Measurements from ENCODE around the gene GPR155.

The GPR155 gene

GRCh38 chr2:174486563-174487107, at the start of gene GPR155:
GPR155 (minus strand) TSS chr2:174487029; CDS start chr2:174481956, 5,073 bp downstream.
- peak; percentile 34 for TF ChIP-seq POLR2A (IDR thresholded peaks at IDR 0.05; ENCODE audit: low read length)
- TF ChIP-seq GATA1 (IDR thresholded peaks at IDR 0.05; ENCODE audit: low read depth, low read length) = no peak
- DNase-seq = peak; percentile 75

- no peak for TF ChIP-seq POLR2A (IDR thresholded peaks at IDR 0.05; ENCODE audit: low read length)
- no peak for TF ChIP-seq GATA1 (IDR thresholded peaks at IDR 0.05; ENCODE audit: low read depth, low read length)
- DNase-seq = no peak
These were observed 49.2 kb upstream of the GPR155 start for GRCh38 chr2:174535757-174536703.

- TF ChIP-seq POLR2A (IDR thresholded peaks at IDR 0.05; ENCODE audit: low read length) (no peak), GATA1 (IDR thresholded peaks at IDR 0.05; ENCODE audit: low read depth, low read length) (no peak)
- DNase-seq = no peak
These were observed 48.3 kb upstream of the GPR155 start for GRCh38 chr2:174535083-174535482.

GRCh38 chr2:174529916-174530315, 43.1 kb upstream of the GPR155 start:
- TF ChIP-seq POLR2A (IDR thresholded peaks at IDR 0.05; ENCODE audit: low read length) (no peak), GATA1 (IDR thresholded peaks at IDR 0.05; ENCODE audit: low read depth, low read length) (no peak)
- no peak for DNase-seq

GRCh38 chr2:174527959-174528358, 41.1 kb upstream of the GPR155 start:
- TF ChIP-seq GATA1 (IDR thresholded peaks at IDR 0.05; ENCODE audit: low read depth, low read length) (no peak), POLR2A (IDR thresholded peaks at IDR 0.05; ENCODE audit: low read length) (no peak)
- DNase-seq = no peak

GRCh38 chr2:174527101-174527721, 40.4 kb upstream of the GPR155 start:
- DNase-seq = no peak
- no peak for TF ChIP-seq GATA1 (IDR thresholded peaks at IDR 0.05; ENCODE audit: low read depth, low read length)
- no peak for TF ChIP-seq POLR2A (IDR thresholded peaks at IDR 0.05; ENCODE audit: low read length)

GRCh38 chr2:174524527-174524926, 37.7 kb upstream of the GPR155 start:
- no peak for TF ChIP-seq POLR2A (IDR thresholded peaks at IDR 0.05; ENCODE audit: low read length)
- no peak for DNase-seq

- TF ChIP-seq GATA1 (IDR thresholded peaks at IDR 0.05; ENCODE audit: low read depth, low read length) = no peak
- no peak for TF ChIP-seq POLR2A (IDR thresholded peaks at IDR 0.05; ENCODE audit: low read length)
- DNase-seq = no peak
These were observed 35.7 kb upstream of the GPR155 start for GRCh38 chr2:174522553-174522952.

- no peak for DNase-seq
- TF ChIP-seq POLR2A (IDR thresholded peaks at IDR 0.05; ENCODE audit: low read length) = no peak
- no peak for TF ChIP-seq GATA1 (IDR thresholded peaks at IDR 0.05; ENCODE audit: low read depth, low read length)
These were observed 31.6 kb upstream of the GPR155 start for GRCh38 chr2:174518395-174518794.

GRCh38 chr2:174516501-174517378, 29.9 kb upstream of the GPR155 start:
- no peak for DNase-seq

GRCh38 chr2:174512345-174512744, 25.5 kb upstream of the GPR155 start:
- no peak for DNase-seq
- TF ChIP-seq POLR2A (IDR thresholded peaks at IDR 0.05; ENCODE audit: low read length) (no peak), GATA1 (IDR thresholded peaks at IDR 0.05; ENCODE audit: low read depth, low read length) (no peak)

More at GRCh38 chr2:174516501-174517378, 29.9 kb upstream of the GPR155 start:
- no peak for TF ChIP-seq POLR2A (IDR thresholded peaks at IDR 0.05; ENCODE audit: low read length)
- no peak for TF ChIP-seq GATA1 (IDR thresholded peaks at IDR 0.05; ENCODE audit: low read depth, low read length)

GRCh38 chr2:174511580-174512260, 24.9 kb upstream of the GPR155 start:
- no peak for DNase-seq
- TF ChIP-seq GATA1 (IDR thresholded peaks at IDR 0.05; ENCODE audit: low read depth, low read length) (no peak), POLR2A (IDR thresholded peaks at IDR 0.05; ENCODE audit: low read length) (no peak)
